Glomerular visceral epithelial cell (primary cell): ENCODE measurements around the gene IL2RG.
A peak's percentile ranks its signal among the peaks of the same experiment; 100 is the strongest.

Experiments
- DNase-seq: peaks from one replicate; pipeline ENCODE4 v3.0.0-alpha.2; 2016; ENCODE audit errors: extremely low spot score

The IL2RG gene

GRCh38 chrX:71107762-71108360, 3.5 kb downstream of the IL2RG start:
- no peak for DNase-seq

- DNase-seq, result no peak
Observed at GRCh38 chrX:71107245-71107644, 4.1 kb downstream of the IL2RG start.

GRCh38 chrX:71106427-71106826, 5.0 kb downstream of the IL2RG start, which contains the start of gene CXorf65:
Gene CXorf65, minus strand, starts transcription at chrX:71106740. Its CDS starts 184 bp downstream, at chrX:71106556.
- DNase-seq, result no peak

GRCh38 chrX:71105628-71106027, 5.7 kb downstream of the IL2RG start:
- no peak for DNase-seq

DNA sequence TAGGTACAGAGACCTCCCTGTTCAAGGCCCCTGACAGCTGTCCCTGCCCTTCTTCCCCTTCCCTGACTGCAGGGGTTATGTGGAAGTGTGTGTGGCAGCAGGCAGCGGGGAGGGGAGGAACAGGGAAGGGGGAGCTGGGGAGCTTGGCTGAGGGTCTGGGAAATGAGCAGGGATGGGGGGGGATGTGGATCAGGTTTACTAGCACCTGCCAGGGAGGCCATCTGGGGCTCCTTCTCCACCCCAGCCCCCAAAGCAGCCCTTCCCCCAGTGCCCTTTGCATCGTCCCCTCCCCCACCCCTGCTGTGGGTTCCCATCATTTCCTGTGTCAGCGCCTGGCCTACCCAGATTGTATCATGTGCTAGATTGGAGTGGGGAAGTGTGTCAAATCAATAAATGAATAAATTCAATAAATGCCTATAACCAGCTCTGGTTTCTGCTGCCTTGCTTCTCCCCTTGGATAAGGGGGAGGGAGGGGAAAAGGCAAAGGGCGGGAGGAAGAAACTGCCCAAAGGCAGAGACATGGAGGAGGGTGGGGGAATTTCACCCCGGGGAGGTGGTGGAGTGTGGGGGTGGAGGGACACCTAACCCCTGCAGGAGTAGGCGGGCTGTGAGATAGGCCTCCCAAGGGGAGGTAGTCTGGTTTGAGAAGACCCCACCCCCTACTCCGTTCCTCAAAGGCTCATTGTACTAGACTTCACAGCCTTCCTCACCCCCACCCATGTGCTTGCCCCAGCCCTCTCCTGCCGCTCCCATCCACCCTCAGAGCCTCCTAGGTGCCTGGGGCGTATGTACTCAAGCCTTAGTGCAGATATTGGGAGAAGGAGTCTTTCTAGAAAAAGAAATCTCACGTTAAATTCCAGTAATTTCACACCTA, 8.0 kb downstream of the IL2RG start:
- DNase-seq, result no peak

DNA sequence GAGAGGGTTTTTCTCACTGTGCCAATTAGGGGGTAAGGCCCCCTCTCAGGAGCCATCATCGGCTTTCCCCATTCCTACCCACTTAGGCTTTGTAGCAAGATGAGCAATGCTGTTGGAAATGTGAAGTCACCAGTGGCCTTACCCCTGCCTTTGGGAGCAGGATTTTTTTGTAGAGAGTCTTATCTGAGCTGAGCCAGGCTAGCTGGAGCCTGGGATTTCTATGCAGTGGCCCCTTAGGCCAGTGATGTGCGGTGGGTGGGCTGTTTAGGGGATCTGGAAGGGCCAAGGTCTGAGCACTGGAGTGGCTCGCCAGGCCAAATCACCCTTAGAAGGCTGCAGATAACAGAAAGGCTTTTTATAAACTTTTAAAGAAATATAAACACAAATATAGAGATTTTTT, 9.1 kb downstream of the IL2RG start:
- DNase-seq, result no peak

GRCh38 chrX:71100581-71101505, 10.5 kb downstream of the IL2RG start:
- no peak for DNase-seq

DNA sequence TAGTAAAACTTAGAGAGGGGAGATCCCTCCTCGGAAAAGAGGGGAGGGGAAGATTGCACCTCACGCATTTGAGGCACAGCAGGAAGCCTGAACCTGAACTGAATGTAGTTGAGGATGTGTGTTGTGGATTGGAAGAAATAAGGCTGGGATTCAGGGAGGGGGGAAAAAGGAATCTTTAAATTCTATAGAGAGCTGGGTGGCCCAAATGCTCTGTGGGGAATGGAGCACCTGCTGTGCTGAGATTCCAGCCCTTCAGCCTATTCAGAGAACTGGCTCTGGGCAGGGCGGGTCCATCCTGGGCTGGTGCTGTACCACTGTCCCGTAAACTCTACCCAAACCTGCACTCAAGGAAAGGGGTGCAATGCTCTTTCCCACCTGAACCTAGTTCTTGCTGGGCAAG, 11.6 kb downstream of the IL2RG start:
- DNase-seq, result no peak

- no peak for DNase-seq
Observed at GRCh38 chrX:71098951-71099506, 12.3 kb downstream of the IL2RG start.

GRCh38 chrX:71098302-71098701, 13.1 kb downstream of the IL2RG start:
- DNase-seq, result peak; percentile 34

DNA sequence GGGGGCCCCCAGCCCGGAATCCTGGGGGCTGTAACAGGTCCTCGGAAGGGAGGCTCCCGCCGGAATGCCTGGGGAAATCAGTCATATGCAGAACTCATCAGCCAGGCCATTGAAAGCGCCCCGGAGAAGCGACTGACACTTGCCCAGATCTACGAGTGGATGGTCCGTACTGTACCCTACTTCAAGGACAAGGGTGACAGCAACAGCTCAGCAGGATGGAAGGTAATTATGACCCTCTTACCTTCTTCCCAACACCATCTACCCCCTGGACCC, 14.7 kb downstream of the IL2RG start:
- DNase-seq, result no peak

DNA sequence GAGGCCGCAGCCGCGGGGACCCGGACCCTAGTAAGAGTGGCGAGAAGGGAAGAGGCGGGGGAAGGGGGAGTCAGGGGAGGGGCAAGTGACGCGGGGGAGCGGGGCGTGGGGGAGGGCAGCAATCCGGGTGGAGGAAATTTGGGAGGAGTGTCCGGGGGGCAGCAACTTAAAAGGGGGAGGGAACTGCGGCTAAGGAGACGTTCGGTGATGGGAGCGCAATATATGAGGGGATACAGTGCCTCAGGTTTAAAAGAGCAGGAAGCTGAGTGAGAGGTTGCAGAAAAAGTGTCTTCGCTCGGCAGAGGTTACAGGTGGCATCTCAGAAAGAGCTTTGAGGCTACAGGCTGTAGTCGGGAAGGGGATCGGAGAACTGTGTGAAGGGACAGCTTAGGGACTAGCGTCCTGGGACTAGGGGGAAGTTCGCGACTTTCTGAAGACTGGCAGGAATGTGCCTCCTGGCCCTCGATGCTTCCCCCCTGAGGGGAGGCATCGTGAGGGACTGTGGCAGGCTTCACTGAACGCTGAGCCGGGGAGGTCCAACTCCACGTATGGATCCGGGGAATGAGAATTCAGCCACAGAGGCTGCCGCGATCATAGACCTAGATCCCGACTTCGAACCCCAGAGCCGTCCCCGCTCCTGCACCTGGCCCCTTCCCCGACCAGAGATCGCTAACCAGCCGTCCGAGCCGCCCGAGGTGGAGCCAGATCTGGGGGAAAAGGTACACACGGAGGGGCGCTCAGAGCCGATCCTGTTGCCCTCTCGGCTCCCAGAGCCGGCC, 15.2 kb downstream of the IL2RG start:
- DNase-seq, result peak; percentile 56

- DNase-seq, result peak; percentile 81
Observed at GRCh38 chrX:71095555-71095980, 15.8 kb downstream of the IL2RG start, which contains the start of gene FOXO4. Gene FOXO4, plus strand, starts transcription at chrX:71095851. Its CDS starts 678 bp downstream, at chrX:71096529.

- DNase-seq, result no peak
Observed at GRCh38 chrX:71095033-71095432, 16.3 kb downstream of the IL2RG start.

- DNase-seq, result no peak
Observed at GRCh38 chrX:71091263-71091662, 20.1 kb downstream of the IL2RG start.

DNA sequence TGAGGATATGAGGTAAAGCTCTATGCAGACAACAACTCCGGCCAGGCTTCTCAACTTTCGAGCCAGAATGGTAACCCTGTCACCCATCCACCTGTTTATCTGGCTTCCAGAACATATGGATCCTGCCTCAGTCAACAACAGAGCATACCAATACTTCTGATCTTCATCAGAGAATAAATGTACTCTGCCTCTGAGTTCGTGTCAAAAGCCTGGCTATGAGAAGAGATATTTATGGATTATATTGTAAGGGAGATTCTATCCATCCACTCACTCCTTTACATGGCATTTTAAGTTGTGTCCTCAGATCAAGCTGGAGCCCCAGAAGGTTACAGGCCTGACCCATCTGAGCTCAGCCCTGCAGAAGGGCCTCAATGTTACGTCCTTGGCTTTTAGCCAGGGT, 25.5 kb downstream of the IL2RG start:
- no peak for DNase-seq

- DNase-seq, result no peak
Observed at GRCh38 chrX:71082822-71083221, 28.6 kb downstream of the IL2RG start.

DNA sequence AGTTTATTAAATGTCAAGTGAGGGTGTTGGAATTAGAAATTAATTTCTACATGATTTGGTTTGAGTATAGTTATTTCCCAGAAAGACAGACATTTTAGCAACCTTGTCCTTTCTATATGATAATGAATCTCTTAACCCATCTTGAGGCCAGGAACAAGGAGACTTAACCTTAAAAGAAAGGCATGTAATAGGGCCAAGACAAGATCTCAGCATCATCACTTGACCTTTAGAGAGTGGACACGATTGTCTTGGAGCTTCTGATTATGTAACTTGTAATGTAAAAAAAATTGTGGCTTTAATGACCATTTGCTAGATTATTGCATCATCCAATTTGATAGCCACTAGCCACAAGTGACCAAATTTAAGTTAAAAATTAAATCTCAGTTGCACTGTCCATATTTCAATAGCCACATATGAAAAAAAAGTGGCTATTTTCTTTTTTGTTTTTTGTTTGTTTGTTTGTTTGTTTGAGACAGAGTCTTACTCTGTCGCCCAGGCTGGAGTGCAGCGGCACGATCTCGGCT, 29.2 kb downstream of the IL2RG start:
- no peak for DNase-seq

- no peak for DNase-seq
Observed at GRCh38 chrX:71081330-71082123, 29.9 kb downstream of the IL2RG start.

GRCh38 chrX:71070531-71070930, 40.8 kb downstream of the IL2RG start:
- DNase-seq, result no peak
